NCI-H1930 (cell line): Measurements from ENCODE around the gene CSNK1G2.

ENCODE experiments used
- DNase-seq, 2 experiments: peaks; one replicate each; lab custom pipeline; 2025; lab: John Stamatoyannopoulos, UW

CSNK1G2 gene

GRCh38 chr19:1944088-1944915 lies 3.3 kb downstream of the CSNK1G2 start:
- no peak for DNase-seq

GRCh38 chr19:1944916-1945561 lies 4.1 kb downstream of the CSNK1G2 start:
- DNase-seq = no peak

- DNase-seq = peak in 1 of 2 experiments; percentile 15
Measured at GRCh38 chr19:1945899-1946298, 4.9 kb downstream of the CSNK1G2 start.

GRCh38 chr19:1947651-1948209 lies 6.8 kb downstream of the CSNK1G2 start:
- DNase-seq = no peak

GRCh38 chr19:1949304-1950101 lies 8.5 kb downstream of the CSNK1G2 start:
- DNase-seq = no peak

GRCh38 chr19:1950640-1951039 lies 9.7 kb downstream of the CSNK1G2 start:
- no peak for DNase-seq

GRCh38 chr19:1952635-1953034 lies 11.7 kb downstream of the CSNK1G2 start:
- DNase-seq = no peak

- no peak for DNase-seq
Measured at GRCh38 chr19:1953037-1953436, 12.1 kb downstream of the CSNK1G2 start.

GRCh38 chr19:1953441-1954094 lies 12.6 kb downstream of the CSNK1G2 start:
- no peak for DNase-seq

GRCh38 chr19:1954532-1954933 lies 13.6 kb downstream of the CSNK1G2 start:
- DNase-seq = no peak

- no peak for DNase-seq
Measured at GRCh38 chr19:1955171-1956121, 14.5 kb downstream of the CSNK1G2 start.

- no peak for DNase-seq
Measured at GRCh38 chr19:1956122-1956494, 15.1 kb downstream of the CSNK1G2 start.

- no peak for DNase-seq
Measured at GRCh38 chr19:1956868-1957492, 16.0 kb downstream of the CSNK1G2 start.

GRCh38 chr19:1957562-1958248 lies 16.7 kb downstream of the CSNK1G2 start:
- no peak for DNase-seq

GRCh38 chr19:1959928-1960589 lies 19.1 kb downstream of the CSNK1G2 start:
- no peak for DNase-seq

GRCh38 chr19:1961000-1961883 lies 20.3 kb downstream of the CSNK1G2 start:
- DNase-seq = no peak

GRCh38 chr19:1962674-1963073 lies 21.7 kb downstream of the CSNK1G2 start:
- no peak for DNase-seq

GRCh38 chr19:1967087-1967608 lies 26.2 kb downstream of the CSNK1G2 start:
- no peak for DNase-seq
